HG02938 (cell line): ENCODE measurements around the gene MRPL12.
A peak's percentile ranks its signal among the peaks of the same experiment; 100 is the strongest.

Experiments used
- ATAC-seq: cut with Tn5 transposase; IDR thresholded peaks from one replicate; pipeline ENCODE4 v1.9.1; 2021; ENCODE audit warnings: mild to moderate bottlenecking, moderate library complexity; ENCODE audit not compliant: unreplicated experiment

Gene MRPL12

DNA sequence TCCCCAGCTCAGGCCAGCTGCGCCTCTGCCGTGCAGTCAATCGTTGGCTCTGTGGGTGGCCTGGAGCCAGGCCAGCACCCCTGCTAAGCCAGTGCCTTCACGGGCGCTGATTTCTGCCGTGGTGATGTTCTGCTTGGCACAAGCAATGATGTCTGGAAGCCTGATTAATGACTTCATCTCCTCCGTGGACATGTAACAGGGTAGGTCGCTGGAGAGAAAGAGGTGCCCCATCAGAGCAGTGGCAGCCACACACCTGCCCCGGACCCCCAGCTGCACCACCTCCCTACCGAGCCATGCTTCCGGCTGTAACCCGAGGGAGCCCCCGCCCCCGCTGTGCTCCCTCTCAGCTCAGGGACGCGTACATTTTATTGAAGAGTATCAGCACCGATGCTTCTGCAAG lies 21.5 kb upstream of the MRPL12 start:
- no peak for ATAC-seq

DNA sequence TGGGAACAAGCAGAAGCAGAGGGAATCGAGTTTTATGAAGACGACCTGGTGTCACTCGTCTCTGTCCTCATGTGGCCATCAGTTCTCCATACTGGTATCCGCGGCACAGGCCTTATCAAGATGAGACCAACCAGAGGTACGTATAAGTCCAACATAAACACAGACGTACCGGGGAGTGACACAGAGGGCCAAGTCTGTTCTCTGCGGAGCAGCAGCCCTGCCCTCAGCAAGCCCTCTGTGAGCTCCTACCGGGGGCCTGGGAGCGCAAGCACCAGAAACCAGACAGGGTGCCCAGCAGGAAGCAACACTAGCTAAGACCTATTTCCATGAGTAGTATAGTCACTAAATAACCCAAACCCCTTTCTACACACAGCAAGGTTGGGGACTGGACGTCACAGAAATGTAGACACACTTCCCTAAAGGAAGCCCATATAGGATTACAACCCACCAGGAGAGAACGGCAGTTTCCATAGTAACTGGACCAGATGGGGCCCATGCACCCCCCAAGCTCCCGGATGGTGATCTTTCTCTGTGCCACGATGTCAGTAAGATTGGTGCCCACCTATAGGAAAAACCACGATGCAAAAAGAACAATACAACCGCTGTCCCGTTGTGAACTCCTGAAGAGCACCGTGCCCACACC lies 20.5 kb upstream of the MRPL12 start:
- no peak for ATAC-seq

DNA sequence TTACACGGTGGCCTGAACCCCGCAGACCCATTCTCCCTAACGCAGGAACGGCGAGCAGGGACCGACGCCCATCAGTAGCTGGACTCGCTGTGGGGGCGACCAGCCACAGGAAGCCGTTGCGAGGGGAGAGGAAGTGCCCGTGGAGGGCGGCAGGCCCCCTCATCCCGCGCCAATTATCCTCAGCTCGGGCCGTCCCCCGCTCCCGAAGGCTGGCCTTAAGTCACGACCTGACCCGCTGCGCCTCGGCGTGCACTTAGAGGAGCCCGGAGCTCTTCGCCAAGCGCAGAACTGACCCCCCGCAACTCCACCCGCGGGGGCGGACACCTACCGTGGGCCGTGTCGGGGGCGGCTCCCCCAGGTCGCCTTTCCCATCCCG lies 20.0 kb upstream of the MRPL12 start:
- ATAC-seq, result peak; percentile 29

DNA sequence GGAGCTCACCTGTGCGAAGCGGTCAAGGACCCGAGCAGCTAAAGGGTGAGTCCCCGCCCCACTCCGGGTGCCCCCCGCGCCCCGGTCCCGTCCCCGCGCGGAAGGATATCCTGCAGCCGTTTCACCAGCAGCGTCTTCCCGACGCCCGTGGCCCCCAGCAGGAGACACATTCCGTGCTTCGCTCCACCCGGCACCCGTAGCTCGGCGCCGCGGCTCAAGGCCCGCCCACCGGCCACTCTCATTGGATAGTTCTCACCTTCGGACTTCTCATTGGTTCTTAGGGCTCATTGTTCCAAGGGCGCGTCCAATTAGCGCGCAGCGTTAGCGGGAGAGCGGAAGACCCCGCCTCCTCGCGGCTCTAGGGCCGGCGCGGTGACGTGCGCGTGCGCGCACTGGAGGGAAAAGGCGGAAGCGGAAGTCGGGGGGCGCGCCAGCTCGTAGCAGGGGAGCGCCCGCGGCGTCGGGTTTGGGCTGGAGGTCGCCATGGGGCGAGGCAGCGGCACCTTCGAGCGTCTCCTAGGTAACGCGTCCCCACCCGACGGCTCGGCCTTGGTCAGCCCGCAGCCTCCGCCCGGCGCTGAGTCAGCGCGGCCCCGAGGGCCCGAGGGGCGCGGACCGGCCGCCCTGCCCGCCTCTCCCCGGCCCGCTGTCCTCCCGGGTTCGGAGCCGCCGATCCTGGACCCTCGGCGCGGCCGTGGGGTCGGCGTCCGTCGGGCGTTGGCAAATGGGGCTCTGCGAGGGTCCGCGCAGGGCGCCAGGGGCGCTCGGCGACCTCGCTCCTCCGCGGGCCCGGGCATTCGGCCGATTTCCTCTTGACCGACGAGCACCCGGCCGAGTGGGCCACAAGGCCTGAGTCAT lies 19.4 kb upstream of the MRPL12 start, which contains the start of the genes ARL16 and HGS:
ARL16 (minus strand) TSS at position 214 of the 858 bp plus-strand sequence; CDS start at position 170, 44 bp downstream.
HGS (plus strand) TSS at position 428 of the 858 bp plus-strand sequence; CDS start at position 484, 56 bp downstream.
- peak; percentile 89 for ATAC-seq

DNA sequence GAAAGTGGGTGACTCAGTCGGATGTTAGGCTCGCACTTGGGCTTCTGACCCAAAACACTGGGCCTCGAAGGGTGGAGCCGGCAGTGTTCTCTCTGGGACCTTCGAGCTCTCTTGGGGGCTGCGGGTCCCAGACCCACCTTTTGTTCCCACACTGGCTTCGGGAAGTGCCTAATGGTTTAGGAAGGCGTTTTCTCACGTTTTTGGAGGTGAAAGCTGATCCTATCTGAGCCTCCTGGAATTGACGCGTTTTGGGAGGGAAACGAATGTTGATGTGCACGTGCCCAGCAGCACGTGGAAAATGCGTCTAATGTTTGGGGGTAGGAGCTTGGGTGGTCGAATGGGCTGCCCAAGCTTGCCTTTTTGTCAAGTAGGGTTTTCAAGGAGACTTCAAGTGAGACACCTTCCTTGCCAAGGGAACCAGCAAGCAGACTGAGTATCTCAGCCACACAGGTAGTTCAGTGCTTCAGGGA lies 18.7 kb upstream of the MRPL12 start:
- no peak for ATAC-seq

DNA sequence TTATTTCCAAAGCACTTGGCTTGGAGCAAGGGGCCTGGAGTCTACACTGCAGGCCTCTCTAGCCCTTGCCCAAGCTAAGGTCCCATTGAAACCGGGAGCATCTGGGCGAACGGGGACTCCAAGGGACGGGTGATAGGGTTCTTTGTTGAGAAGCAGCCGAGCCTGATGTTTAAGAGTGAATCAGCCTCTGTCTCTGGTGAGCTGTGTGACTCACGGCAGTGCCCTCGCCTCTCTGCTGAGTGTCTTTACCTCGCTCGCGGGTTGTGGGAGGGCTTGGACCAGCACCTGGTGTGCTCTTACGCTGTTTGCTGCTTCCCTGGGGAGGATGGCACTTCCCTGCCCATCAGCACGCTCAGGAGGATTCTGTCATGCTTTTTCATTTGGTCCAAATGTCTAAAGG lies 18.1 kb upstream of the MRPL12 start:
- ATAC-seq, result no peak

DNA sequence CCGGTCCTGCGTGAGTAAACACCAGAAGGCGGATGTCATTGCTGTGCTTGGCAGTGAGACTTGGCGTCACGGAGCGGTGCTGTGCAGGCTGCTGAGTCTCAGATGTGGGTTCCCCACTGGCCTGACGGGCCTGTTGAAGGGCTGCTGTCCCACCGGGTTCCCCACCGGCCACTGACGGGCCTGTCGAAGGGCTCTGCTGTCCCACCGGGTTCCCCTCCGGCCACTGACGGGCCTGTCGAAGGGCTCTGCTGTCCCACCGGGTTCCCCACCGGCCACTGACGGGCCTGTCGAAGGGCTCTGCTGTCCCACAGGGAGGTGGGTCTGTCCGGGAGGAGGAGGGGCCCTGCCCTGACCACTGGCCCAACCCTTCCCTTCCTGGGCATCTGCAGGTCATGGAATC lies 16.6 kb upstream of the MRPL12 start:
- ATAC-seq, result no peak

DNA sequence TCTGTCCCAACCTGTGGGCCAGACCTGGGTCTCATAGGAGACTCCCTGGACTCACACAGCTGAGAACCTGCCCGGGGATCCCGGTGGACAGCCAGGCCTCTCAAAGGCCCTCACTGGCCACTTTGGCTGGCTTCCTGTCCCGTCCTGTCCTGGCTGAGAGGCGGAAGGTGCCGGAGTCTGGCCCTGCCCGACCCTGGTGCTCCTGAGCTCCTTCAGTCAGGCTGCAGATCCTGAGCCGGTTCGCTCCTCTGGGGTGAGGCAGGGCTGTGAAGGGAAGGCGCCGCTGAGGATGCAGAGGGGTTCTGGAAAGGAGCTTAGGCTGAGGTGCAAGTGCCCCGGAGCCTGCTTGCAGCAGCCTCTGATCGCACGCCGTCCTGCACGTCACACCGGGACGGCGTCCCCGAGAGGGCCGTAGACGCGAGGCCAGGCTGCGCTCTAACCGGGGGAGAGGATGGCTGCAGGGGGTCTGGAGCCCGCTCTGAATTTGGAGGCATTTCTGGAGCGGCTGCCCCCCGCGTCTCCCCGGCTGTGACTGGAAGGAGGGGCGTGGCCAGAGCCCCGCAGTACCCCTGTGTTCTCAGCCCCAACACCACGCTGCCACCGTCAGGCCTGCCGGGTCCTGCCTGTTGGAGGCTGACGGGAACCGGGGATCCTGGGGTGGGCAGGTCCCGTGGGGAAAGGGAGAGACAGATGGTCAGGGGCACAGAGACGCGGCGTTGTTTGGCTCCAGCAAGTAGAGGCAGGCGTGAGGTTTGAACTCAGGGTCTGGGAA lies 15.2 kb upstream of the MRPL12 start:
- no peak for ATAC-seq

DNA sequence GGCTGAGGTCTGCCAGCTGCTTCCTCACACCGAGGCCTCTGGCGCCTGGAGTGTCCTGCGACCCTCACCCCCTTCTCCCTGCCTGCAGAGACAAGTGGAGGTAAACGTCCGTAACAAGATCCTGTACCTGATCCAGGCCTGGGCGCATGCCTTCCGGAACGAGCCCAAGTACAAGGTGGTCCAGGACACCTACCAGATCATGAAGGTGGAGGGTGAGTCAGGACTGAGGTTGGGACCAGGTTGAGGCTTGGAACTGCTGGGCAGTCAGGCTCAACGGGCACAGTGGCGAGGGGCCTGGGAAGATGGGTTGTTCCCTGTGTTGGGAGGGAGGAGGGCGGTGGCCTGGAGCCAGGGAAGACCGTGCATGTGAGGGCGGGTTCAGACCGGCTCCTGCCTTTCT lies 14.6 kb upstream of the MRPL12 start:
- no peak for ATAC-seq

DNA sequence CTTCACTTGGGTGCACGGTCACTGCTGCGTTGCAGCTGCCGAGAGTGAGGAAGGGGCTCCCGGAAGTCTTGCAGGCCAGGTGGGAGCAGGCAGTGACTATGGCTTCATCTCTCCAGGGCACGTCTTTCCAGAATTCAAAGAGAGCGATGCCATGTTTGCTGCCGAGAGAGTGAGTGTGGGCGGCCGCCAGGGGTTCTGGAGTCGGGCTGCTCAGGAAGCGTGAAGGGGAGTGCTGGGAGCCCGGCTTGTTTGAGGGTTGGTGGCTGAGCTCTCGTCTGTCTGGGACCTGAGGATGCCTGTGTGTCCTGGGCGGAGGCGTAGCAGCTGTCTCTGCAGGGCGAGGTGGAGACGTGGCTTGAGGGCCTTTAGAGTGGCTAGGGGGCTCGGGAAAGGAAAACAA lies 13.1 kb upstream of the MRPL12 start:
- no peak for ATAC-seq

DNA sequence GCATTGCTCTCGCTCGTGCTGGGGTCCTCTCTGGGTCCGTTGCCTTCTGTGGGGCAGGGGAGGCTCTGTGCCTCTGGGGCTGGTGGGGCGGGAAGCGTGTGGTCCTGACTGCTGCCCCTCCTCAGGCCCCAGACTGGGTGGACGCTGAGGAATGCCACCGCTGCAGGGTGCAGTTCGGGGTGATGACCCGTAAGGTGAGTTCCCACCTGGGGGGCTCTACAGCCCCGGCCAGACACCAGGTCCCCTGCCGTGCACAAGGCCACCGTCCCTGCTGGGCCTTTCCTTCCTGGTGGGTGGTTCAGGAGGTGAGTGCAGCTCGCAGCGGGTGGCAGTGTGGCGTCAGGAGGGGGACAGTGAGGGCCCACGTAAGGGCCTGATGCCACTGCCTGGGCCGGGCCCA lies 12.6 kb upstream of the MRPL12 start:
- no peak for ATAC-seq

DNA sequence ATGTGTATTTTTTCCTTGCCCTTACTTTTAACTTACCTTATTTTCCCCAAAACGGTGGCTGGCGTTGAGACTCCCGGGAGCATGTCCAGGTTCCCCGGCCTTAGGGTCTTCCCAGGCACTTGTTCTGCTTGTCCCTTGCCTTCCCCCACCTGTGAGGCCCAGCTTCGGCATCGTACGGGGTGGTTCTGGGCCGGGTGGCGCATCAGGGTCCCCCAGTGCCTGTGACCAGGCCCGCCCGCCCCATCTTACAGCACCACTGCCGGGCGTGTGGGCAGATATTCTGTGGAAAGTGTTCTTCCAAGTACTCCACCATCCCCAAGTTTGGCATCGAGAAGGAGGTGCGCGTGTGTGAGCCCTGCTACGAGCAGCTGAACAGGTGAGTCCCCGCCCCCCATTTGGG lies 12.0 kb upstream of the MRPL12 start:
- no peak for ATAC-seq

DNA sequence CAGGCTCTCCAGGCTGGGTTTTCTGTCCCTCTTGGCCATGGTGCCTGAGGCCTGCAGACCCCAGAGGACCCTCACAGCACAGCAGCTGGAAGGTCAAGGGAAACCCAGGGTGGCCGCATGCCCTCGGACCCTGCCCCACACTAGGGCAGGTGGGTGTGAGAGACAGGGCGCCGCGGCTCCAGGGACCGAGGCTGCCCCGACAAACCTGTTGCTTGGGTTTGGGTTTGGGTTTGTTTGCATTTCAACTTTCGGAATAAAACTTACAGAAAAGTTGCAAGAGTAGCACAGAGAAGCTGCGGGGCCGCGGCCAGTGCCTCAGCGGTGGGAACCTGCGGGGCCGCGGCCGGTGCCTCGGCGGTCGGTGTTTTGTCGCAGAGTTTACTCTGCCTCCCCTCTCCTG lies 11.6 kb upstream of the MRPL12 start:
- no peak for ATAC-seq

DNA sequence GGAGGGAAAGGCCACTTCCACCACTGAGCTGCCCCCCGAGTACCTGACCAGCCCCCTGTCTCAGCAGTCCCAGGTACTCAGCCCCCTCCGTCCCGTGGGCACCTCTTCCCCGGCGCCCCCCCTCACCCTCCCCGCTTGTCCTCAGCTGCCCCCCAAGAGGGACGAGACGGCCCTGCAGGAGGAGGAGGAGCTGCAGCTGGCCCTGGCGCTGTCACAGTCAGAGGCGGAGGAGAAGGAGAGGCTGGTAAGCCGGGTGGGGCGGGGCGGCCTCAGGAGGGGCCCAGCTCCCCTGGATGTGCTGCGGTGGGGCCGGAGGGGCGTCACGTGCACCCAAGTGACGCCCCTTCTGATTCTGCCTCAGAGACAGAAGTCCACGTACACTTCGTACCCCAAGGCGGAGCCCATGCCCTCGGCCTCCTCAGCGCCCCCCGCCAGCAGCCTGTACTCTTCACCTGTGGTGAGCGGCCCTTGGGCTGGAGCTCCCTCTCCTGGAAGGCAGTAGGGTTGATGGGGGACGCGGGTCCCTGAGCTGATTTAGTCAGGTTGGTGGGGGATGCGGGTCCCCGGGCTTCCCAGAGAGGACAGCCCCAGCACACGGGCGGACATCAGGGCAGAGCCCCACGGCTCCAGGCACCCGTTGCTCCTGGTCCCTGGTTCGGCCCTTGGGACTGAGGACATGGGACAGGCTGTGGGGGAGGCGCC lies 9.5 kb upstream of the MRPL12 start:
- ATAC-seq, result no peak

DNA sequence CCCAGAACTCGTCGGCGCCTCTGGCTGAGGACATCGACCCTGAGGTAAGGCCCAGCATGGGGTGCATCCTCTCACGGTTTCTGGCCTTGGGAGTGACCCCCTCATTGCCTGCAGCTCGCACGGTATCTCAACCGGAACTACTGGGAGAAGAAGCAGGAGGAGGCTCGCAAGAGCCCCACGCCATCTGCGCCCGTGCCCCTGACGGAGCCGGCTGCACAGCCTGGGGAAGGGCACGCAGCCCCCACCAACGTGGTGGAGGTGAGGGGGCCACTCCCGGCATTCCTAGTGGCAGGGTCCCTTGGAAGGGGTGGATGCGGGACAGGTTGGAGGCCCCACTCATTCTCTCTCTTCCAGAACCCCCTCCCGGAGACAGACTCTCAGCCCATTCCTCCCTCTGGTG lies 8.4 kb upstream of the MRPL12 start:
- no peak for ATAC-seq

DNA sequence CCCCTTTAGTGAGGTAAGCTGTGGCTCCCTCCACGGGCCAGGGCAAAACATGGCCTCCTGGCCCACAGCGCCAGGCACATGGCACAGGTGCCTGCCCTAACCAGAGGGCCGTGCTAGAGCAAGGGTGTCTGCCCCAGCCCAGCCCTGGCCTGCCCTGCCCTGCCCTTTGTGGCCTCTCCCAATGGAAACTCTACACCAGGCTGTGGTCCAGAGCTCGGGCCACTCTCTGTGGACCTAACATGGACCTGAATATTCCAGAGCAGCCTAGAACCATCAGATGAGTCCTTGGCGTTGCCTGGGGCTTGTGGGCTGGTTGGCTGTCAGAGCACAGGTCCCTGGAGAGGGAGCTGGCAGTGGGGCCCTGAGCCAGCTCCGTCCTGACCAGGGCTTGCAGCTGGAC lies 8.0 kb upstream of the MRPL12 start:
- no peak for ATAC-seq

DNA sequence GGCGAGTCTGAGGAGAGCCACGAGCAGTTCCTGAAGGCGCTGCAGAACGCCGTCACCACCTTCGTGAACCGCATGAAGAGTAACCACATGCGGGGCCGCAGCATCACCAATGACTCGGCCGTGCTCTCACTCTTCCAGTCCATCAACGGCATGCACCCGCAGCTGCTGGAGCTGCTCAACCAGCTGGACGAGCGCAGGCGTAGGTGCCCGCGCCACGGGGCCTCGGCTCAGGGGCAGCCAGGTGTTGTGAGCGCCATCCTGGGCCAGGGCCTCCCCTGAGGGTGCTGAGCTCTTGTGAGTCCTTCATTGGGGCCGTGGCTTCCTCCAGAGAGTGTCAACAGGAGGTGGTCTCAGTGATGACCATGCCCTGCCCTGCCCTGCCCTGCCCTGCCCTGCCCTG lies 7.4 kb upstream of the MRPL12 start:
- no peak for ATAC-seq

DNA sequence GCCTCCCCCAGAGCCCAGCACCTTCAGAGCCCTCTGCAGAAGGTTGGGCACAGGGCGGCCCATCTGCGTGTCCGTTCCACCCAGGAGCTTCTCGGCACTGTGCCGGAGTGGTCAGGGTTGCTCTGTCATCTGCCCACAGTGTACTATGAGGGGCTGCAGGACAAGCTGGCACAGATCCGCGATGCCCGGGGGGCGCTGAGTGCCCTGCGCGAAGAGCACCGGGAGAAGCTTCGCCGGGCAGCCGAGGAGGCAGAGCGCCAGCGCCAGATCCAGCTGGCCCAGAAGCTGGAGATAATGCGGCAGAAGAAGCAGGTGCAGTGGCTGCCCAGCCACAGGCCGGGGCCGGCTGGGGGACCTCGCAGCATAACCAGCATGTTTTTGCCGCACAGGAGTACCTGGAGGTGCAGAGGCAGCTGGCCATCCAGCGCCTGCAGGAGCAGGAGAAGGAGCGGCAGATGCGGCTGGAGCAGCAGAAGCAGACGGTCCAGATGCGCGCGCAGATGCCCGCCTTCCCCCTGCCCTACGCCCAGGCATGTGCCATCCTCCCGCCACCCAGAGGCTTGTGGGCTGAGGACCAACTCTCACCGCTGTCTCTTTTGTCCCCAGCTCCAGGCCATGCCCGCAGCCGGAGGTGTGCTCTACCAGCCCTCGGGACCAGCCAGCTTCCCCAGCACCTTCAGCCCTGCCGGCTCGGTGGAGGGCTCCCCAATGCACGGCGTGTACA lies 6.8 kb upstream of the MRPL12 start:
- no peak for ATAC-seq

DNA sequence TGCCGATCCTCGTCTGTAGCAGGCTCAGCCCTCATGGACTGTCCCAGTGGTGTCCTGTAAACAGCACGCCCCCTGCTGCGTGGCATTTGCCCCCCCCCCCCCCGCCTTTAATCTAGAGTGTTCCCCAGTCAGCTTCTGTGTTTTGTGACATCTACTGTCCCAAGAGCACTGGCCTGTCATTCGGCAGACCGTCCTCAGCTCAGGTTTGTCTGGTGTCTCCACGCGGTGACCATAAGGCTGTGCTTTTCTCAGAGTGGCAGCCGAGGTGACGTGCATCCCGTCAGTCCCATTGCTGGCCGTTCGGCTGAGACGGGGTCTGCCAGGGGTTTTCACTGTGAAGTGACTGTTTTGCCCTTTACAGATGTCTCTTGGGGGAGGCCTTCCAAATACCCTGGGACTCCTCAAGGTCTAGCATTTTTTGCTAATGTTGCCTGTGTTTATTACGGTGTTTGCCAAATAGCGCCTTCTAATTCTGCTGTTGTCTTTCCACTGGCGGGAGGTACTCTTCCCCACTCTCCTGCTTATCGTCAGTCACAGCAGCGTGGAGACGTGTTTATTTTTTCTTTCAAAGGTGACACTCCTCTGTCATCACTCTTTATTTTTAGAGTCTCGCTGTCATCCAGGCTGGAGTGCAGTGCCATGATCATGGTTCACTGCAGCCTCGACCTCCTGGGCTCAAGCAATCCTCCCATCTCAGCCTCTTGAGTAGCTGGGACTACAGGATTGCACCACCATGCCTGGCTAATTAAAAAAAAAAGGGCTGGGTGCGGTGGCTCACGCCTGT lies 5.7 kb upstream of the MRPL12 start:
- no peak for ATAC-seq
